NCI-H1930 (cell line): ENCODE measurements around the gene PCDHGB2.
"Not testable (repeated sequence)": the region's sequence is repeated elsewhere in the genome, so short reads cannot be mapped to it uniquely, and the experiment has no call there.

Source experiments
- DNase-seq, 2 experiments: peaks; one replicate each; lab custom pipeline; 2025; lab: John Stamatoyannopoulos, UW

Gene PCDHGB2

DNA sequence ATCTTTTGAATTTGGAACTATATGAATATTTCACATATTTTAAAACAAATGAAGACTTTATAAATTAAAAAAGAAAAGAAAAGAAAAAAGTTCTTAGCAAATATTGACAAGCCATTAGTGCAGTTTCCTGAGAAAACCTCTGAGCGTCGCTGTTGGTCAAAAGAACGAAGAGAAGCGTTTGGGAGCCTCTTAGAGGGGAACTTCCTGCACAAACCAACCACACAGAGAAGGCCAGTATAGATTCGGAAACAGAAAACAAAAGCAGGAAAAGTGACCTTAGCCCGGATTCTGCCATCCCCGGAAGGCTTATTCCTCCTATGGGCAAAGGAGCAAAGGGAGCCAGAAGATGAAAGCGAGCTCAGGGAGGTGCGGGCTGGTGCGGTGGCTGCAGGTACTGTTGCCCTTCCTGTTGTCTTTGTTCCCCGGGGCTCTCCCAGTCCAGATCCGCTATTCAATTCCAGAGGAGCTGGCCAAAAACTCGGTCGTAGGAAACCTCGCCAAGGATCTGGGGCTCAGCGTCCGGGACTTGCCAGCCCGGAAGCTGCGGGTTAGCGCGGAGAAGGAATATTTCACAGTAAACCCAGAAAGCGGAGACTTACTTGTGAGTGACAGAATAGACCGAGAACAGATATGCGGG lies at the start of gene PCDHGB2:
TSS of gene PCDHGB2 (plus strand) at position 205 of the 637 bp plus-strand sequence. CDS start at position 347, 142 bp downstream.
- DNase-seq, result no peak

GRCh38 chr5:141313711-141314110 lies 46.1 kb upstream of the PCDHGB2 start:
- no peak for DNase-seq

DNA sequence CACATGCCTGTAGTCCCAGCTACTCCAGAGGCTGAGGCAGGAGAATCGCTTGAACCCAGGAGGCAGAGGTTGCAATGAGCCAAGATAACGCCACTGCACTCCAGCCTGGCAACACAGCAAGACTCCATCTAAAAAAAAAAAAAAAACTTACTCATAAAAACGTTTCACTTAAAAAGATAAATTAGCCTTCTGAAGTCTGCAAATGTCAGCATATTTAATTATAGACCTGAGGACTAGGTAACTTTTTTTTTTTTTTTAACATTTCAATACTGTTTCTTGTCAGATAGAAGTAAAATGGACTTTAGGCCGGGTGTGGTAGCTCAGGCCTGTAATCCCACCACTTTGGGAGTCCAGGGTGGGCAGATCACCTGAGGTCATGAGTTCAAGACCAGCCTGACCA lies 42.8 kb upstream of the PCDHGB2 start:
- not testable (repeated sequence) for DNase-seq

GRCh38 chr5:141319202-141319601 lies 40.6 kb upstream of the PCDHGB2 start:
- no peak for DNase-seq

DNA sequence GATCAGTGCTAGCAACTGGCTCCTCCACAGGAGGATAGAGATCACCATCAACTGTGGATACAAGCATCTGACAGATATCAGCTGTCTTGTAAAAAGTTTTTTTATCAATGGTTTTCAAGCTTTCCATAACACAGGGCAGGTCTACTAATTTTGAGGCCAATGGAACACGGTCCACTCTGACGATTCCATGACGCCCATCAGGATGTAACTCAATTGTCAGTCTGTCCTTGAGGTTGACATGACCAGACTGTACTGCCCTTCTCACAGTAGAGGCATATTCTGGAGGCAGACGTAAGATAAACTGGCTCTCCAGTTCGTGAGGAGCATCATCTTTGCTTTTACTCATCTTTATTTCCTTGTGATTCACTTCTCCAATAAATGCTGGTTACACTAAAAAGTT lies 40.1 kb upstream of the PCDHGB2 start:
- DNase-seq, result no peak

GRCh38 chr5:141320225-141321169 lies 39.3 kb upstream of the PCDHGB2 start, which contains the start of gene TAF7:
TSS of gene TAF7 (minus strand) at chr5:141320784. CDS start at chr5:141320044, 740 bp downstream.
- peak; percentile 69 to 87 for DNase-seq

- no peak for DNase-seq
Measured at GRCh38 chr5:141322261-141322660, 37.5 kb upstream of the PCDHGB2 start.

GRCh38 chr5:141326088-141326854 lies 33.5 kb upstream of the PCDHGB2 start:
- peak; percentile 21 to 61 for DNase-seq

DNA sequence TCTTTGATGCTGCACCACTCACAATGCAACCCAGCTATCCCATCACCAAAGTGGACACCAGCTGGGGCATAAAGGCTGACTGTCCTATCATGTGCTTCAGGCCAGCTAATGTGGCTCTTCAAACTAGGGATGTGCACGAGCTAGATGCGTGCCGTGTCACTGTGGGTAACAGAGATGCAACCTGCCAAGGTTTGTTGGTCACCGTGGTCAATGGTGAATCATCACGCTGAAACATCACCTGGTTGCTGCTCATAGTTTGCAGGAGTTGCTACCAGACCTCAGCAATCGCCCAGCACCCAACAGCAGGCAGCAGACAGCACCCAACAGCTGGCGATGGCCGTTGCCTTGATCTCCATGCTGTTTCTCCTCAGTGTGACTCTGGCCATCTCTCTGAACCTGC lies 31.6 kb upstream of the PCDHGB2 start:
- DNase-seq, result no peak

DNA sequence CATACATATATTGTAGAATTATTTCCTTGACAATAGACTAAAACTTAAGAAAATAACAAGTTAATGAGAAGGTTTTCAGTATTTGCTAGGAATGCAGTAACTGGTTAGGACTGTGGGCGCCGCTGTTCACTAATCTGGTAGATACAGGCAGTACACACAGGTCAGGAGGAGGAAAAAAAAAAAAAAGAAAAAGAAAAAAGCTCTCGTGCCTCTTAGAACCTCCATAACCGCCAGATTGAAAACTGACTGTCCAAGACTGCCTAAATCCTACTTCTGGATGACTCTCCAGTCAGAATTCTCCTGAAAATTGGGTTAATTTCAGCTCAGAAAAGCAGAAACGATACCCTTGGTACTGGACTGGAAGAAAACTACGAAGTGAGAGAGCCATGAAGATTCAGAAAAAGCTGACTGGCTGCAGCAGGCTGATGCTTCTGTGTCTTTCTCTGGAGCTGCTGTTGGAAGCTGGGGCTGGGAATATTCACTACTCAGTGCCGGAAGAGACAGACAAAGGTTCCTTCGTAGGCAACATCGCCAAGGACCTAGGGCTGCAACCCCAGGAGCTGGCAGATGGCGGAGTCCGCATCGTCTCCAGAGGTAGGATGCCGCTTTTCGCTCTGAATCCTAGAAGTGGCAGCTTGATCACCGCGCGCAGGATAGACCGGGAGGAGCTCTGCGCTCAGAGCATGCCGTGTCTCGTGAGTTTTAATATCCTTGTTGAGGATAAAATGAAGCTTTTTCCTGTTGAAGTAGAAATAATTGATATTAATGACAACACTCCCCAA lies 29.3 kb upstream of the PCDHGB2 start, which contains the start of gene PCDHGA1:
TSS of gene PCDHGA1 (plus strand) at position 216 of the 782 bp plus-strand sequence.
- DNase-seq, result no peak

GRCh38 chr5:141332571-141332970 lies 27.2 kb upstream of the PCDHGB2 start:
- not testable (repeated sequence) for DNase-seq

GRCh38 chr5:141338538-141339306 lies 21.1 kb upstream of the PCDHGB2 start, which contains the start of gene PCDHGA2:
TSS of gene PCDHGA2 (plus strand) at chr5:141338760.
- no peak for DNase-seq

- not testable (repeated sequence) for DNase-seq
Measured at GRCh38 chr5:141340781-141341354, 18.9 kb upstream of the PCDHGB2 start.

GRCh38 chr5:141342773-141343172 lies 17.0 kb upstream of the PCDHGB2 start:
- DNase-seq, result no peak

DNA sequence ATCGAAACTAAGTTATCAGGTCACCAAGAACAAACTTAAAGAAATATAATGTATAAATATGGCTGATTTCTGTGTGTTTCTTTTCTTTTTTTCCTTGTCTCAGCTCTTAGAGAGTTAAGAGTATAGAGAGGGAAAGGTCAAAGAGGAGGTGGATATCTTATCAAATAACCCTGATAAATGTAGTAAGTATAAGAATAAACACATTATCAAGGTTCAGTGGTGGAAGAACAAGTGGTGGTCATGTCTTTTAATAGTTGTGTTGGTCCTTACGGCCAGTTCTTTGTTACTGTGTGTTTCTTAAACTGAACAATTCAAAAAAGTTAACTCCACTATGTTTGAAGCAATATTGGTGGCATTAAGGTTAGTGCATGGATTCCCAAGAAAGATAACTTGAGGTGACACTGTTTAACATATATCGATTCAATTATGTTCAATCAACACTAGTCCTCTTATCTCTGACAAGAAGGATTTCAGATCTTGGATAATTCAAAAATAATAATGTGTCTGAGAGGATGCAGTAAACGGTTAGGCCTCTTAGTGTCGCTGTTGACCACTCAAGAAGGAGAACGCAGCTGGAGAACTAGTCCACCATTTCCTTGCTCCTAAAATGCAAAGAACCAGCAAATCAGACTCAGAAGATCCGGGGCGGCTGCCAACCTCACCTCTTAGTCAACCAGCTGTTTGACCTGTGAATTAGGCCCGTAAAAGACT lies 16.4 kb upstream of the PCDHGB2 start, which contains the start of gene PCDHGA3:
TSS of gene PCDHGA3 (plus strand) at position 588 of the 711 bp plus-strand sequence. CDS start 205 bp downstream, outside the sequence.
- DNase-seq, result no peak

DNA sequence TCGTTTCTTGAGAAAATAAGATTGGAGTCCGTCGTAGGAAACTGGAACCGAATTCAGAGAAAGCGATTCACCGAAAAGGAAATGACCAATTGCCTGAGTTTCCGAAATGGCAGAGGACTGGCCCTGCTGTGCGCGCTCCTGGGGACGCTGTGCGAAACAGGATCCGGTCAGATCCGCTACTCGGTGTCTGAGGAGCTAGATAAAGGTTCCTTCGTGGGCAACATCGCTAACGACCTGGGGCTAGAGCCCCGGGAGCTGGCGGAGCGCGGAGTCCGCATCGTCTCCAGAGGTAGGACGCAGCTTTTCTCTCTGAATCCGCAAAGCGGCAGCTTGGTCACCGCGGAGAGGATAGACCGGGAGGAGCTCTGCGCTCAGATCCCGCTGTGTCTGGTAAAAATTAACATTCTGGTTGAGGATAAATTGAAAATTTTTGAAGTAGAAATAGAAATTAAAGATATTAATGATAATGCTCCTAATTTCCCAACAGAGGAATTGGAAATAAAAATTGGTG lies 15.8 kb upstream of the PCDHGB2 start:
- DNase-seq, result no peak

- DNase-seq, result no peak
Measured at GRCh38 chr5:141345327-141345726, 14.5 kb upstream of the PCDHGB2 start.

- not testable (repeated sequence) for DNase-seq
Measured at GRCh38 chr5:141346017-141346416, 13.8 kb upstream of the PCDHGB2 start.
